Mesenchymal stem cell (in vitro differentiated cells and primary cell): Measurements from ENCODE around the gene TOM1L2.
A peak's percentile ranks its signal among the peaks of the same experiment; 100 is the strongest.

Experiments
- DNase-seq: peaks from one replicate; pipeline ENCODE4 v3.0.0-alpha.2; 2013
- H2AFZ ChIP-seq: one replicate; pipeline ENCODE4 v1.6.1; 2013; ENCODE audit warnings: low read depth, mild to moderate bottlenecking, control low read depth, inconsistent platforms, low read length, moderate library complexity
- H2AK5ac ChIP-seq: 2 replicates; pipeline ENCODE4 v1.6.1; 2013; ENCODE audit warnings: low read length, moderate library complexity, mild to moderate bottlenecking, inconsistent platforms; ENCODE audit not compliant: severe bottlenecking
- H2BK120ac ChIP-seq: one replicate; pipeline ENCODE4 v1.6.1; 2013; ENCODE audit warnings: low read depth, mild to moderate bottlenecking, inconsistent platforms, low read length, moderate library complexity
- H2BK12ac ChIP-seq, 2 experiments: one replicate each; pipeline ENCODE4 v1.6.1; 2013; ENCODE audit warnings: inconsistent platforms in 2 of 2, low read length in 2 of 2, mild to moderate bottlenecking in 2 of 2, moderate library complexity in 2 of 2, control low read depth in 1 of 2
- H2BK15ac ChIP-seq: one replicate; pipeline ENCODE4 v1.6.1; 2013; ENCODE audit warnings: mild to moderate bottlenecking, low read depth, inconsistent platforms; ENCODE audit not compliant: poor library complexity, severe bottlenecking
- H2BK5ac ChIP-seq: 2 replicates; pipeline ENCODE4 v1.6.1; 2013; ENCODE audit warnings: low read depth, mild to moderate bottlenecking, low read length, control low read depth, inconsistent platforms; ENCODE audit not compliant: poor library complexity, severe bottlenecking
- H3K14ac ChIP-seq, 2 experiments: one replicate each; pipeline ENCODE4 v1.6.1; 2013; ENCODE audit warnings: inconsistent platforms in 2 of 2, low read length in 2 of 2, control low read depth in 1 of 2, mild to moderate bottlenecking in 1 of 2, moderate library complexity in 1 of 2
- H3K18ac ChIP-seq, 2 experiments: one replicate each; pipeline ENCODE4 v1.6.1; 2013; ENCODE audit warnings: inconsistent platforms in 2 of 2, low read length in 2 of 2, control low read depth in 1 of 2, low read depth in 1 of 2, mild to moderate bottlenecking in 1 of 2
- H3K23ac ChIP-seq, 2 experiments: one replicate each; pipeline ENCODE4 v1.6.1; 2013; ENCODE audit warnings: inconsistent platforms in 2 of 2, low read length in 2 of 2, mild to moderate bottlenecking in 2 of 2, moderate library complexity in 2 of 2, control low read depth in 1 of 2
- H3K27ac ChIP-seq: 2 replicates; pipeline ENCODE4 v1.5.1; 2013; ENCODE audit warnings: mild to moderate bottlenecking, moderate library complexity, low read length, control low read depth, inconsistent platforms; ENCODE audit not compliant: poor library complexity, severe bottlenecking
- H3K27me3 ChIP-seq, 2 experiments: 2 replicates each; pipeline versions ENCODE4 v1.6.1 to v1.7.0; 2013; ENCODE audit warnings: low read length in 2 of 2, mild to moderate bottlenecking in 2 of 2, moderate library complexity in 2 of 2, control low read depth in 1 of 2, inconsistent platforms in 1 of 2; ENCODE audit not compliant: control insufficient read depth in 1 of 2, insufficient read depth in 1 of 2
- H3K36me3 ChIP-seq, 2 experiments: 2 replicates each; pipeline versions ENCODE4 v1.6.1 to v1.7.0; 2013; ENCODE audit warnings: low read length in 2 of 2, control low read depth in 1 of 2, inconsistent platforms in 1 of 2, low read depth in 1 of 2, mild to moderate bottlenecking in 1 of 2; ENCODE audit not compliant: insufficient read depth in 2 of 2, control insufficient read depth in 1 of 2
- H3K4ac ChIP-seq, 2 experiments: one replicate each; pipeline ENCODE4 v1.6.1; 2013; ENCODE audit warnings: inconsistent platforms in 2 of 2, low read length in 2 of 2, mild to moderate bottlenecking in 2 of 2, moderate library complexity in 2 of 2, control low read depth in 1 of 2, low read depth in 1 of 2
- H3K4me1 ChIP-seq: 2 replicates; pipeline ENCODE4 v1.6.1; 2013; ENCODE audit warnings: low read depth, low read length, control low read depth; ENCODE audit not compliant: control insufficient read depth, insufficient read depth
- H3K4me2 ChIP-seq: 2 replicates; pipeline ENCODE4 v1.6.1; 2013; ENCODE audit warnings: low read length, mild to moderate bottlenecking, inconsistent platforms; ENCODE audit not compliant: poor library complexity, severe bottlenecking
- H3K4me3 ChIP-seq, 2 experiments: 2 replicates each; pipeline versions ENCODE4 v1.5.1 to v1.7.0; 2013; ENCODE audit warnings: low read length in 2 of 2, mild to moderate bottlenecking in 2 of 2, control low read depth in 1 of 2, low read depth in 1 of 2; ENCODE audit not compliant: insufficient read depth in 1 of 2
- H3K79me1 ChIP-seq: replicated peaks from 2 replicates; pipeline ENCODE4 v1.6.1; 2013; ENCODE audit warnings: mild to moderate bottlenecking, control low read depth, low read length, inconsistent platforms; ENCODE audit not compliant: poor library complexity, severe bottlenecking
- H3K9ac ChIP-seq: 2 replicates; pipeline ENCODE4 v1.7.0; 2013; ENCODE audit warnings: mild to moderate bottlenecking, low read length, moderate library complexity
- H3K9me3 ChIP-seq: 2 replicates; pipeline ENCODE4 v1.7.0; 2013; ENCODE audit warnings: mild to moderate bottlenecking, low read length; ENCODE audit not compliant: control insufficient read depth
- H4K8ac ChIP-seq: one replicate; pipeline ENCODE4 v1.6.1; 2013; ENCODE audit warnings: inconsistent platforms, mild to moderate bottlenecking, low read length, moderate library complexity
- H4K91ac ChIP-seq: one replicate; pipeline ENCODE4 v1.6.1; 2013; ENCODE audit warnings: mild to moderate bottlenecking, low read length, inconsistent platforms
- WGBS: methylation state at CpG from one replicate; pipeline ENCODE4 v1.1.7; 2013; ENCODE audit warnings: mixed read lengths; 5-methylcytosine and 5-hydroxymethylcytosine counted together

The TOM1L2 gene

DNA sequence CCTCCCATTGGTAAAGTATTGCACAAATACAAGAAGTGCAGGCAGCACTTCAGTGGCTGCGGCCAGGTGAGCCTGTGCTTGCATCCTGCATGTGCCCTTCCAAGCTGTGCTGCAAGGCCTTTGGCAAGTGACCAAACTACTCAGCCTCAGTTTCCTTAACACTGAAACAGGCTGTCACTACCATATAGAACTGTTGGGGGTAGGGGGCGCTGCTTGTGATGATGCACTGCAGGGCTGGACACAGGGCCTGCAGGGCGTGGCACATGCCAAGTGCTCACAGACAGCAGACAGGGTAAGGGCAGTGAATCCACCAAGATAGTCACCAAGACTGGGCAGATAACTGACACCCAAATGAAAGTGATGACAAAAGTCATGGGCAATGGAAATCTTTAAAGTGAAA is 69.8 kb downstream of the TOM1L2 start:
- Histone ChIP-seq H3K18ac (no peak overlapping the region), H3K27me3 (no peaks in the 10 kb centered on the region), H3K4me1 (peaks cover 10% of the 10 kb centered on the region), H2BK5ac (no peak overlapping the region), H3K9ac (no peak overlapping the region), H3K23ac (no peak overlapping the region), H3K36me3 (peaks cover 25 to 51% of the 10 kb centered on the region in 2 experiments), H3K79me1 (peaks cover 5% of the 10 kb centered on the region), H2AFZ (no peak overlapping the region), H3K4ac (no peak overlapping the region), H3K14ac (no peak overlapping the region), H4K8ac (no peak overlapping the region), H3K27ac (no peak overlapping the region), H2BK15ac (no peak overlapping the region), H2BK12ac (no peak overlapping the region), H2AK5ac (no peak overlapping the region), H3K9me3 (no peaks in the 10 kb centered on the region), H3K4me2 (no peak overlapping the region), H3K4me3 (no peak overlapping the region), H2BK120ac (no peak overlapping the region), H4K91ac (no peak overlapping the region)
- whole genome bisulfite sequencing, result 100% methylated on average over 3 of the region's 3 CpGs
- DNase-seq, result no peak

DNA sequence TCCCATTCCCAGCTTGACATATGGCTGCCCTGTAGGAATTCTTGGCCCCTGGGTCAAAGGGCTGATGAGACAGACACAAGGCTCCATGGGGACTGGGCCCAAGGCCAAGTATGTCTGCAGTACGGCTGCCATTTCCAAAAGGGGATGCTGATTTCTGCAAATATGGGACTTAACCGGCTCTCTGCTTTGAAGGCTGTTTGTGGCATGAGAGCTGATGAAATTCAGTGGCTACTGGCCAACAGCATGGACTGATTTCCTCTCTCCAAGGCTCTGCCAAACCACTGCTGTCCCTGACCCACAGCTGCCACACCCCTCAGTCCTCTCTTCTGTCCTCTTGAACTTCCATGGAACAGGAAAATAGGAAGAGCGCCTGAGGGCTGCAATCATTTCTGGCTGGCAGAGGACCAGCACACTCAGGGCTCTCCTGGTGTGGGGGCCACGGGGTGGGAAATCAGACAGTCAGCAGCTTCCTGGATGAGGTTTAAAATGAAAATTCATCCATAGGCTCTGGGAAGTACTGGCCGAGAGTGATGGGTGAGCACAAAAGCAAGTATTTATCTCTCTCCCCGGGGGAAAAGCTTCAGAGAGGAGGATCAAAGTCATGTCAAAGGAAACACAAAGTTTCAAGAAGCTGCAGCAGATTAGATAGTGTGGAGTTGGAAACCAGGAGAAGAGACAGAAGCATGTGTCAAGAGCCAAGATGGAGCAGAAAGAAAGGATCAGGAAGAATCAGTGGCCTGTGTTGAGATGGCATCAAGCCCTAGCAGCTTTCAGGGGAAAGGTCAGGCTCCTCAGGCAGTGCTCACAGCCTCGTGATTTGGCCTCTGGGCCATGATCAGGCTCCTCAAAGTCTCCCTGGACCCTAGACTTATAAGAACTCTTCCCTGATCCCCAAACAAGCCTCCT is 71.3 kb downstream of the TOM1L2 start:
- Histone ChIP-seq H3K27me3 (no peaks in the 10 kb centered on the region), H3K9ac (peak overlapping the region; percentile 58), H3K9me3 (no peaks in the 10 kb centered on the region), H3K36me3 (peaks cover 25 to 52% of the 10 kb centered on the region in 2 experiments), H4K91ac (no peak overlapping the region), H2BK5ac (no peak overlapping the region), H2AK5ac (no peak overlapping the region), H3K4me2 (no peak overlapping the region), H2BK12ac (peak overlapping the region; percentile 41 to 54), H2BK120ac (no peak overlapping the region), H2BK15ac (no peak overlapping the region), H3K4me1 (peaks cover 7% of the 10 kb centered on the region), H3K27ac (no peak overlapping the region), H2AFZ (no peak overlapping the region), H3K23ac (no peak overlapping the region), H4K8ac (no peak overlapping the region), H3K4ac (peak overlapping the region in 1 of 2 experiments; percentile 81), H3K4me3 (peak overlapping the region in 1 of 2 experiments; percentile 36), H3K79me1 (peaks cover 5% of the 10 kb centered on the region), H3K18ac (peak overlapping the region in 1 of 2 experiments; percentile 44), H3K14ac (peak overlapping the region in 1 of 2 experiments; percentile 83)
- DNase-seq, result peak; percentile 87
- WGBS, result 23% methylated on average over 7 of the region's 7 CpGs

DNA sequence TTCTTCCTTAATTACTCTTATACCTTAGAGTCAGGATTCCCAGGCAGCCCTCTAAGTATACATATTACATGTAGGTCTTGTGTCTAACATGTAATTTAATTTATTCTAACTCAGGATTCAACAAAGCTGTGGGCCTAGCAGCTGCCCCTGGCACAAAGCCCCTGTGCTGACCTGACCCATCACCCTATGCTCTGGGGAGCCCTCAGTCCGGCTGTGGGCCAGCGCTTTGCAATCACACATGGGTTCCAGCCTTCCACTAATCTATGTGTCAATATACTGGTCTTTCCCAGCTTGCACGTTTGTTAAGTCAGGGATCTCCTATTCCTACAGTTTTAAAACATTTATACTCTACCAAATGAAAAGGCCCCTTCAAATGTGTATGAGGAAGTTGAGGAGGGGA is 72.7 kb downstream of the TOM1L2 start:
- Histone ChIP-seq H2BK5ac (no peak overlapping the region), H3K18ac (no peak overlapping the region), H3K4me1 (peaks cover 7% of the 10 kb centered on the region), H3K9me3 (no peaks in the 10 kb centered on the region), H3K79me1 (peaks cover 5% of the 10 kb centered on the region), H3K4ac (no peak overlapping the region), H3K9ac (no peak overlapping the region), H2BK15ac (no peak overlapping the region), H3K27me3 (no peaks in the 10 kb centered on the region), H2BK12ac (no peak overlapping the region), H2AK5ac (no peak overlapping the region), H2AFZ (no peak overlapping the region), H4K8ac (no peak overlapping the region), H3K23ac (no peak overlapping the region), H4K91ac (no peak overlapping the region), H3K36me3 (peaks cover 22 to 51% of the 10 kb centered on the region in 2 experiments), H3K27ac (no peak overlapping the region), H3K4me2 (no peak overlapping the region), H2BK120ac (no peak overlapping the region), H3K4me3 (no peak overlapping the region), H3K14ac (no peak overlapping the region)
- 87% methylated on average over 2 of the region's 3 CpGs for WGBS
- DNase-seq, result no peak

DNA sequence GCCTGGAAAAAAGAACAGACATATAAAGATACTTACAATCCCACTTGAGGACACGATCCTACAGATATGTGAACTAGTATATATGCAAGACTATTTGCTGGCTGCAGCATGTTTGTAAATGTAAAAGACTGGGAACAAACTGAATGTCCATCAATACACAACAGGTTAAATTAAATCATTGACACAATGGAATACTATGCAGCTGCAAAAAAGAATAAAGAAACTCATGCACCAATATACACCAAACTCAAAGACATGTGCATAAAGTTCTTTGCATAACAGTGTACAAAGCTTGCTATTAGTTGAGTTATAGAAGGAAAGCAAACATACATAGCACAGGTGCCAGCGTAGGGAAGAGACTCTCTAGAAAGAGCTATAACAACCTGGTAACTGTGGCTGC is 73.5 kb downstream of the TOM1L2 start:
- no peak overlapping the region for H3K4ac ChIP-seq
- no peak overlapping the region for H2BK12ac ChIP-seq
- H3K4me2 ChIP-seq, result no peak overlapping the region
- H2BK120ac ChIP-seq, result no peak overlapping the region
- WGBS, result 94% methylated on average over 1 of the region's 2 CpGs
- peaks cover 25 to 59% of the 10 kb centered on the region in 2 experiments for H3K36me3 ChIP-seq
- no peak overlapping the region for H3K23ac ChIP-seq
- H2AK5ac ChIP-seq, result no peak overlapping the region
- H3K18ac ChIP-seq, result no peak overlapping the region
- no peak overlapping the region for H3K9ac ChIP-seq
- H3K27ac ChIP-seq, result no peak overlapping the region
- H4K91ac ChIP-seq, result no peak overlapping the region
- no peak overlapping the region for H3K14ac ChIP-seq
- H3K79me1 ChIP-seq, result peaks cover 6% of the 10 kb centered on the region
- DNase-seq, result no peak
- no peaks in the 10 kb centered on the region for H3K27me3 ChIP-seq
- H3K4me1 ChIP-seq, result peaks cover 7% of the 10 kb centered on the region
- H2BK15ac ChIP-seq, result no peak overlapping the region
- no peak overlapping the region for H3K4me3 ChIP-seq
- H2AFZ ChIP-seq, result no peak overlapping the region
- no peak overlapping the region for H2BK5ac ChIP-seq
- H4K8ac ChIP-seq, result no peak overlapping the region
- H3K9me3 ChIP-seq, result no peaks in the 10 kb centered on the region
